Endothelial cell of umbilical vein (primary cell): Measurements from ENCODE around the gene HTRA3. TPM values are rescaled to one million over a fixed set of nuclear protein-coding genes. Genes with fewer than 3 reads are reported as not detected.

Source experiments
- BruUV-seq: library from RNA; stranded (reverse); fragments of 400-500 nt; replicated peaks from 2 replicates; lab custom pipeline; 2021; lab: Mats Ljungman, UMichigan
- CTCF ChIA-PET: fragments of 300-600, 350-600 bp; sonication (Branson Sonifier 250); formaldehyde crosslinking; loops from one replicate; lab custom pipeline; 2021; ENCODE audit warnings: antibody characterized with exemption, inconsistent platforms; lab: Charles Lee
- POLR2A ChIA-PET: fragments of 300-600, 350-600 bp; sonication (Branson Sonifier 250); formaldehyde crosslinking; loops from one replicate; lab custom pipeline; 2021; ENCODE audit warnings: antibody characterized with exemption, inconsistent platforms; lab: Charles Lee
- DNase-seq: peaks from one replicate; pipeline ENCODE4 v3.0.0-alpha.2; 2011; ENCODE audit warnings: low read depth, low spot score
- FAIRE-seq: peaks from 2 replicates; lab custom pipeline; 2011; peaks lifted over from hg19 to GRCh38; lab: Jason Lieb, UNC
- H2AFZ ChIP-seq: 2 replicates; pipeline ENCODE4 v1.6.0; 2012; ENCODE audit warnings: low read depth, low read length, control low read depth, inconsistent platforms
- H3K27ac ChIP-seq: 2 replicates; pipeline ENCODE4 v1.5.1; 2011; ENCODE audit warnings: low read depth, mild to moderate bottlenecking, control low read depth, low read length, moderate library complexity; ENCODE audit not compliant: insufficient read depth
- H3K27me3 ChIP-seq, 2 experiments: 2 replicates each; pipeline versions ENCODE4 v1.6.0 to v1.6.1; 2011; ENCODE audit warnings: low read length in 2 of 2, mixed read lengths in 1 of 2; ENCODE audit not compliant: control insufficient read depth in 2 of 2, insufficient read depth in 2 of 2
- H3K36me3 ChIP-seq, 2 experiments: 2 replicates in 1 of 2; 3 replicates in 1 of 2; pipeline ENCODE4 v1.5.1; 2011; ENCODE audit warnings: low read length in 2 of 2, mild to moderate bottlenecking in 1 of 2, moderate library complexity in 1 of 2; ENCODE audit not compliant: control insufficient read depth in 2 of 2, insufficient read depth in 2 of 2; ENCODE audit errors: extremely low read depth in 1 of 2
- H3K4me1 ChIP-seq: 3 replicates; pipeline ENCODE4 v1.5.1; 2011; ENCODE audit warnings: mild to moderate bottlenecking, low read length; ENCODE audit not compliant: control insufficient read depth, insufficient read depth; ENCODE audit errors: extremely low read depth
- H3K4me2 ChIP-seq: 2 replicates; pipeline ENCODE4 v1.6.1; 2011; ENCODE audit warnings: low read length, control low read depth, mixed read lengths; ENCODE audit not compliant: insufficient read depth
- H3K4me3 ChIP-seq, 3 experiments: fragments of 200-600 bp in 1 of 3; sonication (generic), shearing (Covaris generic) in 1 of 3; replicated peaks in 1 of 3; 2 replicates each; pipeline ENCODE4 v1.5.1; 2011 to 2016; ENCODE audit warnings: control low read depth in 3 of 3, low read length in 3 of 3, mild to moderate bottlenecking in 2 of 3, inconsistent platforms in 1 of 3, low read depth in 1 of 3, moderate library complexity in 1 of 3; ENCODE audit not compliant: insufficient read depth in 1 of 3
- H3K79me2 ChIP-seq: 2 replicates; pipeline ENCODE4 v1.6.0; 2012; ENCODE audit warnings: low read length, inconsistent platforms; ENCODE audit not compliant: control insufficient read depth, insufficient read depth
- H3K9ac ChIP-seq: replicated peaks from 2 replicates; pipeline ENCODE3; 2011; ENCODE audit warnings: low read length, control low read depth; ENCODE audit not compliant: insufficient read depth; ENCODE audit errors: extremely low read depth
- H3K9me1 ChIP-seq: replicated peaks from 3 replicates; pipeline ENCODE4 v1.6.0; 2011; ENCODE audit warnings: mild to moderate bottlenecking, low read length; ENCODE audit not compliant: control insufficient read depth, insufficient read depth; ENCODE audit errors: extremely low read depth
- H3K9me3 ChIP-seq: replicated peaks from 2 replicates; pipeline ENCODE4 v1.5.1; 2012; ENCODE audit warnings: low read length, inconsistent platforms; ENCODE audit not compliant: control insufficient read depth, insufficient read depth
- H4K20me1 ChIP-seq: replicated peaks from 2 replicates; pipeline ENCODE3; 2011; ENCODE audit warnings: mild to moderate bottlenecking, low read length; ENCODE audit not compliant: control insufficient read depth, insufficient read depth; ENCODE audit errors: extremely low read depth
- EZH2 ChIP-seq: IDR thresholded peaks from 2 replicates; pipeline ENCODE4 v1.6.1; 2012; ENCODE audit warnings: borderline replicate concordance, low read depth, mild to moderate bottlenecking, moderate library complexity, low read length, inconsistent platforms; ENCODE audit not compliant: severe bottlenecking
- FOS ChIP-seq: IDR thresholded peaks from 2 replicates; pipeline ENCODE4 v1.6.1; 2011; ENCODE audit warnings: mild to moderate bottlenecking, low read length, moderate library complexity, borderline replicate concordance; ENCODE audit not compliant: insufficient read depth
- GATA2 ChIP-seq: IDR thresholded peaks from 2 replicates; pipeline ENCODE4 v1.7.0; 2011; ENCODE audit warnings: low read depth, mild to moderate bottlenecking, moderate library complexity, mixed read lengths, low read length; ENCODE audit not compliant: insufficient read length, insufficient read depth
- JUN ChIP-seq: IDR thresholded peaks from 2 replicates; pipeline ENCODE4 v1.6.1; 2011; ENCODE audit warnings: borderline replicate concordance, low read depth; ENCODE audit not compliant: insufficient read length, insufficient read depth
- MYC ChIP-seq: IDR thresholded peaks from one replicate; pipeline ENCODE4 v1.6.1; 2011; ENCODE audit warnings: mild to moderate bottlenecking, low read depth, low read length
- POLR2A ChIP-seq: IDR thresholded peaks from 2 replicates; pipeline ENCODE4 v1.6.1; 2012; ENCODE audit warnings: low read depth, mild to moderate bottlenecking, control low read depth, low read length
- POLR2AphosphoS5 ChIP-seq: IDR thresholded peaks from 2 replicates; pipeline ENCODE4 v1.6.1; 2012; ENCODE audit warnings: low read depth, mild to moderate bottlenecking, control low read depth, low read length, moderate library complexity; ENCODE audit not compliant: insufficient read depth
- dilution Hi-C: fragments of 300-500 bp; cut with MboI; formaldehyde crosslinking; loops from one replicate; pipeline ENCODE4 v1.15.0; 2019; ENCODE audit warnings: low sequenced_read_pairs; ENCODE audit not compliant: extremely low pct_ligation_motif_present
- intact Hi-C: fragments of 100-400 bp; cut with micrococcal nuclease; formaldehyde crosslinking; loops from one replicate; pipeline ENCODE4 v1.10.0; 2022
- polyA plus RNA-seq, 4 experiments: library from polyadenylated mRNA; depleted of rRNA in 3 of 4; stranded (reverse) in 3 of 4; unstranded in 1 of 4; fragments of >200 nt; gene quantifications; 2 replicates each; pipeline versions ENCODE4 v1.2.1 to v1.2.3, GENCODE V29; 2011 to 2012; ENCODE audit warnings: missing spikeins in 1 of 4
- total RNA-seq: library from RNA; stranded (reverse); gene quantifications from 2 replicates; pipeline ENCODE4 v1.2.3, GENCODE V29; 2021
- TF ChIP-seq, protein P1 (sequence below): IDR thresholded peaks from 2 replicates; pipeline ENCODE4 v1.6.1; 2011; ENCODE audit not compliant: insufficient read depth, insufficient read length
- TF ChIP-seq, protein P2 (sequence below), 2 donors: IDR thresholded peaks; 1 replicate in 1 of 2; 2 replicates in 1 of 2; pipeline ENCODE4 v1.5.1; 2011; ENCODE audit warnings: low read length in 2 of 2, mild to moderate bottlenecking in 2 of 2, moderate library complexity in 2 of 2, control low read depth in 1 of 2, inconsistent platforms in 1 of 2, low read depth in 1 of 2; ENCODE audit not compliant: insufficient read depth in 1 of 2; ENCODE audit errors: extremely low read depth in 1 of 2

The HTRA3 gene
- total and polyA plus RNA-seq, 2 donors (not counting 3 experiments of a cell fraction or from before 2014, with no cell fraction given), result 9.0 to 12.0 TPM

DNA sequence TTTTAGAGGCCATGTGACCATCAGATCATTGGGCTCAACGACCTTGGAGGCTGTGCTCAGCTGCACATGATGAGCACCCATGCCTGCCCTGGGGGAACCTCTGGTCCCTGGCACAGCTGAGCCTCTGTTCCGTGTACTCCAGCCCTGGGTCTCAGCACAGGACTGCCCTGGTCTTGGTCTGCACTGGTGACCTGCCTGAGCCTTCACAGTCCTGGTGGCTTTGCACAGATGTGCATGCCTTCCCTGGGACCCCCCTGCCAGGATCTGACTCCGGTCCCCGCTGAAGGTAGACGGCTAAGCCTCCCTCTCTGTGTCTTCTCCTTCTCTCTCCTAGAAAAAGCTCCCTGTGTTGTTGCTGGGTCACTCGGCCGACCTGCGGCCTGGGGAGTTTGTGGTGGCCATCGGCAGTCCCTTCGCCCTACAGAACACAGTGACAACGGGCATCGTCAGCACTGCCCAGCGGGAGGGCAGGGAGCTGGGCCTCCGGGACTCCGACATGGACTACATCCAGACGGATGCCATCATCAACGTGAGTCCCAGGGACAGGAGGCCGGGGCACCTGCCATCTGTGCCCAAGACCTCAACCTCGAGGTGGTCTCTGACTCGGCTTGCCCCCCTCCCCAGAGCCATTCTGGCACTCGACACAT is 21.6 kb downstream of the HTRA3 start:
- DNase-seq (no peak), FAIRE-seq (no peak)
- Histone ChIP-seq H3K9me1 (no peaks in the 10 kb centered on the region), H3K9ac (no peak overlapping the region), H4K20me1 (no peaks in the 10 kb centered on the region), H2AFZ (no peak overlapping the region), H3K27me3 (no peaks in the 10 kb centered on the region), H3K4me1 (no peaks in the 10 kb centered on the region), H3K27ac (no peak overlapping the region), H3K9me3 (no peaks in the 10 kb centered on the region), H3K79me2 (no peaks in the 10 kb centered on the region), H3K4me2 (no peak overlapping the region), H3K36me3 (no peaks in the 10 kb centered on the region), H3K4me3 (no peak overlapping the region)
- no peak for TF ChIP-seq JUN
- TF ChIP-seq POLR2AphosphoS5, result no peak
- no peak for TF ChIP-seq GATA2
- no peak for TF ChIP-seq FOS
- TF ChIP-seq, protein P1, sequence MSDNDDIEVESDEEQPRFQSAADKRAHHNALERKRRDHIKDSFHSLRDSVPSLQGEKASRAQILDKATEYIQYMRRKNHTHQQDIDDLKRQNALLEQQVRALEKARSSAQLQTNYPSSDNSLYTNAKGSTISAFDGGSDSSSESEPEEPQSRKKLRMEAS, result no peak
- no peak for TF ChIP-seq MYC
- TF ChIP-seq, protein P2, sequence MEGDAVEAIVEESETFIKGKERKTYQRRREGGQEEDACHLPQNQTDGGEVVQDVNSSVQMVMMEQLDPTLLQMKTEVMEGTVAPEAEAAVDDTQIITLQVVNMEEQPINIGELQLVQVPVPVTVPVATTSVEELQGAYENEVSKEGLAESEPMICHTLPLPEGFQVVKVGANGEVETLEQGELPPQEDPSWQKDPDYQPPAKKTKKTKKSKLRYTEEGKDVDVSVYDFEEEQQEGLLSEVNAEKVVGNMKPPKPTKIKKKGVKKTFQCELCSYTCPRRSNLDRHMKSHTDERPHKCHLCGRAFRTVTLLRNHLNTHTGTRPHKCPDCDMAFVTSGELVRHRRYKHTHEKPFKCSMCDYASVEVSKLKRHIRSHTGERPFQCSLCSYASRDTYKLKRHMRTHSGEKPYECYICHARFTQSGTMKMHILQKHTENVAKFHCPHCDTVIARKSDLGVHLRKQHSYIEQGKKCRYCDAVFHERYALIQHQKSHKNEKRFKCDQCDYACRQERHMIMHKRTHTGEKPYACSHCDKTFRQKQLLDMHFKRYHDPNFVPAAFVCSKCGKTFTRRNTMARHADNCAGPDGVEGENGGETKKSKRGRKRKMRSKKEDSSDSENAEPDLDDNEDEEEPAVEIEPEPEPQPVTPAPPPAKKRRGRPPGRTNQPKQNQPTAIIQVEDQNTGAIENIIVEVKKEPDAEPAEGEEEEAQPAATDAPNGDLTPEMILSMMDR (IDR thresholded peaks at IDR 0.05; ENCODE audit: extremely low read depth in 1 of 2, insufficient read depth in 1 of 2, low read depth in 1 of 2, low read length in 2 of 2), result no peak
- TF ChIP-seq EZH2, result no peak
- no peak for TF ChIP-seq POLR2A
- dilution Hi-C loops (no loop called here), intact Hi-C loops (no loop called here)
- ChIA-PET CTCF (interaction anchor here (1.0 to 2.0 kb wide), 4 partner anchors 8 to 24 kb away, joined by 3 to 5 read pairs (median 4); no protein-coding TSS in a partner anchor), POLR2A (no interaction called here)
- no TSS peak for BruUV-seq
